Progenitor cell of endocrine pancreas (in vitro differentiated cells): ENCODE measurements around the gene MAP3K4. TPM values are rescaled to one million over a fixed set of nuclear protein-coding genes. Genes with fewer than 3 reads are reported as not detected.

Experiments used
- DNase-seq: peaks from one replicate; pipeline ENCODE4 v3.0.0; 2021; ENCODE audit warnings: low spot score; ENCODE audit not compliant: unreplicated experiment
- H3K27ac Mint-ChIP-seq: 2 replicates; pipeline ENCODE4 v1.8.0; 2021; ENCODE audit warnings: mild to moderate bottlenecking, moderate library complexity, mixed read lengths
- H3K27me3 Mint-ChIP-seq: 2 replicates; pipeline ENCODE4 v1.8.0; 2021; ENCODE audit warnings: mixed read lengths
- H3K36me3 Mint-ChIP-seq: 2 replicates; pipeline ENCODE4 v1.8.0; 2022; ENCODE audit warnings: mixed read lengths; ENCODE audit not compliant: insufficient read depth
- H3K4me1 Mint-ChIP-seq: 2 replicates; pipeline ENCODE4 v1.8.0; 2021; ENCODE audit warnings: low read depth, mixed read lengths
- H3K4me3 Mint-ChIP-seq: 2 replicates; pipeline ENCODE4 v1.8.0; 2021; ENCODE audit warnings: low read depth, mild to moderate bottlenecking, moderate library complexity, mixed read lengths
- H3K9me3 Mint-ChIP-seq: 2 replicates; pipeline ENCODE4 v1.8.0; 2021; ENCODE audit warnings: low read depth, mixed read lengths
- total RNA-seq: library from RNA; stranded (reverse); gene quantifications from 2 replicates; pipeline ENCODE4 v1.2.1, GENCODE V29; 2021
- TF ChIP-seq, protein P1 (sequence below): fragments of 200-600 bp; sonication (generic); IDR thresholded peaks from one replicate; pipeline ENCODE4 v1.5.0; 2021; ENCODE audit warnings: antibody characterized with exemption, mild to moderate bottlenecking; ENCODE audit not compliant: unreplicated experiment

The MAP3K4 gene
- total RNA-seq, 1 donor from 2014 or later: 68.1 TPM

DNA sequence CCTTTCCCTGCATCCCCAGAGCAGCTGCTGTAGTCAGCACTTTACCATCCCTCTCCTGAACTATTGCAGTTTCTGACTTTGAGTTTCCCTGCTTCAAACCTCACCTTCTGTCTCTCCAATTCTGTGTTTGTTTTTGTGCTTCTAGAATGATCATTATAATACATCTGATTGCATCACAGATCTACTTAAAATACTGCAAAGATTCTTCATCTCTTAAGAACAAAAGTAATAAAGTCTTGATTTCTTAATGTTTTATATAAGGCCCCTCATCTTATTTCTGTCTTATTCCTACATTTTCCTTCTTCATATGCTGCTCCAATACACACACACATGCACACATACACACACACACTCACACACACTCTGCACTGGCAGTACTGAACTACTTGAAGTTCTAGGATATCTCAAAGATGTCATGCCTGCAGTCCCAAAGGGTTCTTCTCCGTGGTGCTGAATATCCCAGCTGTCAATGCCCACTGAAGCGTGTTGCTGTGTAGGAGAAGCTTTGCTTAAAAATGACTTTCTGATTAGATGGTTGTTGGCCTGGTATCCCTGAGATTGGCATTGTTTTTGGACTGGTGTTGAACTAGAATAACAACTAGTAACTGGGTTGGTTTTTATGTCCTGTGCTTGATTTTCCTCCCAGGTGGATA, 97.2 kb downstream of the MAP3K4 start:
- no peak for DNase-seq
- Mint-ChIP-seq H3K27ac (no peak overlapping the region), H3K36me3 (peaks cover 20% of the 10 kb centered on the region), H3K4me3 (no peak overlapping the region), H3K4me1 (no peaks in the 10 kb centered on the region), H3K9me3 (no peaks in the 10 kb centered on the region), H3K27me3 (no peaks in the 10 kb centered on the region)
- TF ChIP-seq, protein P1, sequence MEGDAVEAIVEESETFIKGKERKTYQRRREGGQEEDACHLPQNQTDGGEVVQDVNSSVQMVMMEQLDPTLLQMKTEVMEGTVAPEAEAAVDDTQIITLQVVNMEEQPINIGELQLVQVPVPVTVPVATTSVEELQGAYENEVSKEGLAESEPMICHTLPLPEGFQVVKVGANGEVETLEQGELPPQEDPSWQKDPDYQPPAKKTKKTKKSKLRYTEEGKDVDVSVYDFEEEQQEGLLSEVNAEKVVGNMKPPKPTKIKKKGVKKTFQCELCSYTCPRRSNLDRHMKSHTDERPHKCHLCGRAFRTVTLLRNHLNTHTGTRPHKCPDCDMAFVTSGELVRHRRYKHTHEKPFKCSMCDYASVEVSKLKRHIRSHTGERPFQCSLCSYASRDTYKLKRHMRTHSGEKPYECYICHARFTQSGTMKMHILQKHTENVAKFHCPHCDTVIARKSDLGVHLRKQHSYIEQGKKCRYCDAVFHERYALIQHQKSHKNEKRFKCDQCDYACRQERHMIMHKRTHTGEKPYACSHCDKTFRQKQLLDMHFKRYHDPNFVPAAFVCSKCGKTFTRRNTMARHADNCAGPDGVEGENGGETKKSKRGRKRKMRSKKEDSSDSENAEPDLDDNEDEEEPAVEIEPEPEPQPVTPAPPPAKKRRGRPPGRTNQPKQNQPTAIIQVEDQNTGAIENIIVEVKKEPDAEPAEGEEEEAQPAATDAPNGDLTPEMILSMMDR: no peak

DNA sequence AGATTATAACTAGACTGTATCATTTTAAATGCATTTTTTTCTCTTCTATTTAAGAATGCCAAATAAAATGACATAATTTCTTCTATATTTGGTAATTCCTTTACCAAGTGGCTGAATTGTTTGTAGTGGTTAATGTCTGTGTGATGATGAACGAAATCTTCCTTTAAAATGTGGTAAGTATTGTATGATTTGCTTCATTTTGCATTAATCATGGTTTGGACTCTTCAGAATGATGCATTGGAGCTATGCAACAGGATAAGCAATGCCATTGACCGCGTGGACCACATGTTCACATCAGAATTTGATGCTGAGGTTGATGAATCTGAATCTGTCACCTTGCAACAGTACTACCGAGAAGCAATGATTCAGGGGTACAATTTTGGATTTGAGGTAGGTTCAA, 99.6 kb downstream of the MAP3K4 start:
- Mint-ChIP-seq H3K4me1 (peaks cover 1% of the 10 kb centered on the region), H3K9me3 (no peaks in the 10 kb centered on the region), H3K4me3 (no peak overlapping the region), H3K27ac (no peak overlapping the region), H3K27me3 (no peaks in the 10 kb centered on the region), H3K36me3 (peaks cover 12% of the 10 kb centered on the region)
- DNase-seq: no peak
- TF ChIP-seq, protein P1: no peak

DNA sequence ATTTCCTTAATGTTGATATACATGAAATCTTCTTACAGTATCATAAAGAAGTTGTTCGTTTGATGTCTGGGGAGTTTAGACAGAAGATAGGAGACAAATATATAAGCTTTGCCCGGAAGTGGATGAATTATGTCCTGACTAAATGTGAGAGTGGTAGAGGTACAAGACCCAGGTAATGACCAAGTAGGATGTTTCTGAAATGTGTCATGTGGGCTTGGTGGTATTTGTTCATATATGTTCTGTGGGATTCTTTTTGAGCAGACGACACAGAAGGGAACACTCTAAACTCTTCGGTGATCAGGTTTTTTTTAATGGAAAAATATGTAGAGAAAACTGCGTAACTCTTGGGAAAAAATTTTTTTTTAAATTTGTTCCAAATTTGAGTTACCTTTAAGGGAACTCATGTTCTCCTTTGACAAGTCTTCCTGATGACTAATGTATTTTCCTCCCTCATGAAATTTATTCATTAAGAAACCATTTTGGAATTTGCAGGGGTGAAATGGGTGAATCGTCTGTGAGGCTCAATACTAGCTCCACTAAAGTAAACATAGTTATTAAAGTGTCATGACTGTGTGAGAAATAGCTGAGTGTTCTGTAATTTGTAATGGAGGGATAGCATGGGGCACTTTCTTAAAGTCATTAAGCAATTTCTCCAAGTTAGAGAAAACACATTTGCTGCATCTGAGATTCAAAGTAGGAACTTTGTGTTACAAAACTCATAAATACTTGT, 100.6 kb downstream of the MAP3K4 start:
- no peaks in the 10 kb centered on the region for H3K27me3 Mint-ChIP-seq
- TF ChIP-seq, protein P1: no peak
- no peak overlapping the region for H3K4me3 Mint-ChIP-seq
- H3K27ac Mint-ChIP-seq: no peak overlapping the region
- H3K36me3 Mint-ChIP-seq: peaks cover 13% of the 10 kb centered on the region
- H3K9me3 Mint-ChIP-seq: no peaks in the 10 kb centered on the region
- no peak for DNase-seq
- H3K4me1 Mint-ChIP-seq: peaks cover 1% of the 10 kb centered on the region

DNA sequence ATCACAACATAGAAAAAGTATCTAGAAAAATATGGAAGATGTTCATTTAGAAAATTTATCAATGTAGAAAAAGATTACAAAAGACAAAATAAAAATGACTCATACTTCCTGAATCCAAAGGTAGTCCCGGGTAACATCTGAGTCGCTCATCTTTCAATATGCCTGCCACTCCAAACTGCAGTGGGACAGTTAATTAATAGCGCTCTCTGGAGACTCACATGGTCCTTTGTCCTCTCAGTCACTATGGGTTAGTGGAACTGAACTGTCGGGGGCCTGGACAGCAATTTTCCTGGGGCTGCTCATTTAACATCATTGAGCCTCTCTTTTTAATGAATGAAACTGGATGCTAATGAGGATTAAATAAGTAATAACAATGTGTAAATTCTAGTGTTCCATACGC, 103.4 kb downstream of the MAP3K4 start:
- no peak for DNase-seq
- Mint-ChIP-seq H3K36me3 (peaks cover 17% of the 10 kb centered on the region), H3K9me3 (no peaks in the 10 kb centered on the region)

DNA sequence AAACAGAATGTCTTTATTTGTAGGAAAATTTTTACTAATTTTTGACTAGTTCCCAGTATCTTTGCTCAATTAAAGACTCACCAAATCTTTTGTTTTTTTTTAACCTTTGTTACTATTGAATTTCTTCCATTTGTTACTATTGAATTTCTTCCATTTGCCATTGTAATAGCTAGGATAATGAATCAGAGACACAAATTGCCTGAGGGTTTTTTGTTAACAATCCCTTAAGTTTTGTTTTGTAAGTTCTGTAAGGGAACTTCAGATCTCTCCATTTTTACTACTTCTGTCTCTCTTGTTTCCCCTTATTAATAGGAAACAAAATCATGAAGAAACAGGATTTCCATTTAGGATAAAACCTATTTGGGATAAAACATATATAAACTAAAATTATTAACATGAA, 104.3 kb downstream of the MAP3K4 start:
- Mint-ChIP-seq H3K27ac (no peak overlapping the region), H3K27me3 (no peaks in the 10 kb centered on the region), H3K36me3 (peaks cover 15% of the 10 kb centered on the region), H3K9me3 (no peaks in the 10 kb centered on the region), H3K4me3 (no peak overlapping the region), H3K4me1 (peaks cover 1% of the 10 kb centered on the region)
- TF ChIP-seq, protein P1: no peak
- DNase-seq: no peak

More for the DNA sequence above, 103.4 kb downstream of the MAP3K4 start:
- TF ChIP-seq, protein P1: no peak
- no peak overlapping the region for H3K27ac Mint-ChIP-seq
- no peak overlapping the region for H3K4me3 Mint-ChIP-seq
- H3K27me3 Mint-ChIP-seq: no peaks in the 10 kb centered on the region
- H3K4me1 Mint-ChIP-seq: peaks cover 1% of the 10 kb centered on the region
